ENCODE measurements around the gene HK2.

HK2 gene

GRCh38 chr2:74867841-74868658, 34.1 kb downstream of the HK2 start:
- Histone ChIP-seq H3F3A (ENCODE audit: insufficient read depth, low read length) (no peaks in the 10 kb centered on the region), H4K20me1 (ENCODE audit: insufficient read depth, low read length) (no peaks in the 10 kb centered on the region), H3K4me2 (ENCODE audit: low read length) (no peak overlapping the region), H3K36me3 (ENCODE audit: insufficient read depth, low read length) (peaks cover 76% of the 10 kb centered on the region), H3K79me2 (ENCODE audit: insufficient read depth, low read length) (no peaks in the 10 kb centered on the region), H3K4me3 (ENCODE audit: low read depth, low read length, poor library complexity, severe bottlenecking) (no peak overlapping the region), H3K9me3 (ENCODE audit: low read length) (no peaks in the 10 kb centered on the region), H3K4me1 (ENCODE audit: insufficient read depth, low read length, severe bottlenecking) (no peaks in the 10 kb centered on the region), H3K9me2 (ENCODE audit: low read depth, low read length) (no peaks in the 10 kb centered on the region), H3K27me3 (ENCODE audit: insufficient read depth, low read length) (no peaks in the 10 kb centered on the region), H3K27ac (ENCODE audit: low read depth, low read length, poor library complexity, severe bottlenecking) (no peak overlapping the region), H2AFZ (ENCODE audit: low read length) (no peak overlapping the region), H3K9ac (ENCODE audit: low read length) (no peak overlapping the region)
- TF ChIP-seq CTCF (IDR thresholded peaks at IDR 0.05; ENCODE audit: low read length) = no peak
- no peak for TF ChIP-seq EZH2 (IDR thresholded peaks at IDR 0.05; ENCODE audit: borderline replicate concordance, low read length)

- no peaks in the 10 kb centered on the region for H4K20me1 ChIP-seq (ENCODE audit: insufficient read depth, low read length)
- TF ChIP-seq EZH2 (IDR thresholded peaks at IDR 0.05; ENCODE audit: borderline replicate concordance, low read length) (no peak), CTCF (IDR thresholded peaks at IDR 0.05; ENCODE audit: low read length) (no peak)
- H3F3A ChIP-seq (ENCODE audit: insufficient read depth, low read length) = no peaks in the 10 kb centered on the region
- H3K9ac ChIP-seq (ENCODE audit: low read length) = no peak overlapping the region
- no peaks in the 10 kb centered on the region for H3K79me2 ChIP-seq (ENCODE audit: insufficient read depth, low read length)
- no peak overlapping the region for H3K27ac ChIP-seq (ENCODE audit: low read depth, low read length, poor library complexity, severe bottlenecking)
- no peaks in the 10 kb centered on the region for H3K27me3 ChIP-seq (ENCODE audit: insufficient read depth, low read length)
- H3K4me3 ChIP-seq (ENCODE audit: low read depth, low read length, poor library complexity, severe bottlenecking) = no peak overlapping the region
- peaks cover 87% of the 10 kb centered on the region for H3K36me3 ChIP-seq (ENCODE audit: insufficient read depth, low read length)
- H3K4me1 ChIP-seq (ENCODE audit: insufficient read depth, low read length, severe bottlenecking) = no peaks in the 10 kb centered on the region
- H3K9me3 ChIP-seq (ENCODE audit: low read length) = no peaks in the 10 kb centered on the region
- H3K4me2 ChIP-seq (ENCODE audit: low read length) = no peak overlapping the region
- H3K9me2 ChIP-seq (ENCODE audit: low read depth, low read length) = no peaks in the 10 kb centered on the region
- H2AFZ ChIP-seq (ENCODE audit: low read length) = no peak overlapping the region
Observed at GRCh38 chr2:74869517-74869916, 35.6 kb downstream of the HK2 start.

GRCh38 chr2:74870951-74871350, 37.0 kb downstream of the HK2 start:
- no peak overlapping the region for H3K4me3 ChIP-seq (ENCODE audit: low read depth, low read length, poor library complexity, severe bottlenecking)
- H3F3A ChIP-seq (ENCODE audit: insufficient read depth, low read length) = no peaks in the 10 kb centered on the region
- no peaks in the 10 kb centered on the region for H3K9me2 ChIP-seq (ENCODE audit: low read depth, low read length)
- H3K4me2 ChIP-seq (ENCODE audit: low read length) = no peak overlapping the region
- H3K36me3 ChIP-seq (ENCODE audit: insufficient read depth, low read length) = peaks cover 89% of the 10 kb centered on the region
- H4K20me1 ChIP-seq (ENCODE audit: insufficient read depth, low read length) = no peaks in the 10 kb centered on the region
- H3K9me3 ChIP-seq (ENCODE audit: low read length) = no peaks in the 10 kb centered on the region
- H3K79me2 ChIP-seq (ENCODE audit: insufficient read depth, low read length) = no peaks in the 10 kb centered on the region
- H3K4me1 ChIP-seq (ENCODE audit: insufficient read depth, low read length, severe bottlenecking) = no peaks in the 10 kb centered on the region
- no peak overlapping the region for H2AFZ ChIP-seq (ENCODE audit: low read length)
- no peak for TF ChIP-seq CTCF (IDR thresholded peaks at IDR 0.05; ENCODE audit: low read length)
- TF ChIP-seq EZH2 (IDR thresholded peaks at IDR 0.05; ENCODE audit: borderline replicate concordance, low read length) = no peak
- no peak overlapping the region for H3K27ac ChIP-seq (ENCODE audit: low read depth, low read length, poor library complexity, severe bottlenecking)
- H3K9ac ChIP-seq (ENCODE audit: low read length) = no peak overlapping the region
- no peaks in the 10 kb centered on the region for H3K27me3 ChIP-seq (ENCODE audit: insufficient read depth, low read length)
